HCT116 (cell line): ENCODE measurements around the gene SLC16A13.

Experiments
- CEBPB ChIP-seq: IDR thresholded peaks from 2 replicates; pipeline ENCODE4 v1.6.1; 2012; ENCODE audit warnings: low read depth
- CTCF ChIP-seq, 3 experiments: fragments of 200-600 bp in 1 of 3; sonication (generic) in 1 of 3; IDR thresholded peaks in 2 of 3; conservative IDR thresholded peaks in 1 of 3; 2 replicates each; pipeline ENCODE4 v1.5.1; 2012 to 2017; ENCODE audit warnings: low read depth in 2 of 3, low read length in 2 of 3, antibody characterized with exemption in 1 of 3, borderline replicate concordance in 1 of 3, control low read depth in 1 of 3, mild to moderate bottlenecking in 1 of 3, mixed read lengths in 1 of 3, mixed run types in 1 of 3, moderate library complexity in 1 of 3; ENCODE audit not compliant: insufficient read depth in 1 of 3
- EGR1 ChIP-seq: IDR thresholded peaks from 2 replicates; pipeline ENCODE4 v1.6.1; 2012; ENCODE audit warnings: low read depth
- ELF1 ChIP-seq: IDR thresholded peaks from 2 replicates; pipeline ENCODE4 v1.6.1; 2012; ENCODE audit warnings: low read depth, borderline replicate concordance
- EZH2 ChIP-seq: fragments of 200-600 bp; sonication (generic); IDR thresholded peaks from 2 replicates; pipeline ENCODE4 v1.6.1; 2017; ENCODE audit warnings: antibody characterized with exemption, mixed run types
- POLR2A ChIP-seq: IDR thresholded peaks from 2 replicates; pipeline ENCODE4 v1.7.0; 2011; ENCODE audit warnings: borderline replicate concordance; ENCODE audit not compliant: insufficient read depth, insufficient read length; ENCODE audit errors: extremely low read depth
- POLR2AphosphoS5 ChIP-seq: IDR thresholded peaks from 2 replicates; pipeline ENCODE4 v1.6.1; 2011; ENCODE audit warnings: mild to moderate bottlenecking, low read depth, low read length, moderate library complexity
- RAD21 ChIP-seq: IDR thresholded peaks from 2 replicates; pipeline ENCODE4 v1.6.1; 2012; ENCODE audit warnings: low read depth, mild to moderate bottlenecking
- SP1 ChIP-seq: IDR thresholded peaks from 2 replicates; pipeline ENCODE4 v1.6.1; 2012; ENCODE audit warnings: low read depth
- ZFX ChIP-seq: fragments of 450-650 bp; IDR thresholded peaks from 2 replicates; pipeline ENCODE4 v1.6.1; 2017
- TF ChIP-seq, protein P1 (sequence below): IDR thresholded peaks from 2 replicates; pipeline ENCODE4 v1.6.1; 2012
- TF ChIP-seq, protein P2 (sequence below): IDR thresholded peaks from 2 replicates; pipeline ENCODE4 v1.6.1; 2011; ENCODE audit warnings: mild to moderate bottlenecking, low read length, moderate library complexity; ENCODE audit not compliant: insufficient replicate concordance; ENCODE audit errors: extremely low read depth
- TF ChIP-seq, protein P3 (sequence below): IDR thresholded peaks from 2 replicates; pipeline ENCODE4 v1.6.1; 2012

DNA sequence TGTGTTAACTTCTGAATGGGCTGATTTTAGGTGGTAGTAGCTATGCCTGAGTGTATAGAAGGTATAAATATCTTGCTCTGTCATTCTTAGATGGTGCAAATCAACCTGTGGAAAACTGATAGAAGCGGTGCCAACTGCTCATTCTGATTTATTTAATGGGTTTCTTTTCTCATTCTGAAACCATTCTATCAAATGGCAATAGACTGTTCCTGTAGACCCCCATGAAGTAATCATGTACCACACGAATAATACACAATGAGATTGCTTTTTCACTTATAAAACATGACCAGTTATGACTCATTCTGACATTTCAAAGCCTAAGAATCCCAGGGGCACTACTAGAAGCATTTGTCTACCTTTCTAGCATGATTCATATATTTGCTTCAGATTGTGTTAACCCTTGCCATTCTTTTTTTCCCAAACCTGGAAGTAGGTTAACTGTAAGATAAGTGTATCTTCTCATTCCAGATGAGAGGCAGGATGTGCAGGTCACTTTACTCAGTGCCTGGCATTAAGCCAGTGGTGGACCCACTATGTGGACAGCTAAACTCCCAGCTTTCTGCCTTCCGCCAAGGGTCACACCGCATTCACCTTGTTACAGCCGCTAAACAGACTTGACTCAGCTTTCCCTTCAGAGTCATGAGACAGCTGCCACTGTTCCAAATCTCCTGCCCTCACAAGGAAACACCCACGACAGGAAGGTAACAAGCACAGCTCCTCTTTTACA, 24.5 kb downstream of the SLC16A13 start:
- TF ChIP-seq POLR2A: no peak
- no peak for TF ChIP-seq CTCF (IDR thresholded peaks at IDR 0.05 in 2 of 3, conservative IDR thresholded peaks at IDR 0.05 in 1 of 3; ENCODE audit: borderline replicate concordance in 1 of 3, insufficient read depth in 1 of 3, low read depth in 2 of 3, low read length in 2 of 3)
- TF ChIP-seq, protein P1, sequence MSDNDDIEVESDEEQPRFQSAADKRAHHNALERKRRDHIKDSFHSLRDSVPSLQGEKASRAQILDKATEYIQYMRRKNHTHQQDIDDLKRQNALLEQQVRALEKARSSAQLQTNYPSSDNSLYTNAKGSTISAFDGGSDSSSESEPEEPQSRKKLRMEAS: peak; percentile 69
- TF ChIP-seq, protein P2, sequence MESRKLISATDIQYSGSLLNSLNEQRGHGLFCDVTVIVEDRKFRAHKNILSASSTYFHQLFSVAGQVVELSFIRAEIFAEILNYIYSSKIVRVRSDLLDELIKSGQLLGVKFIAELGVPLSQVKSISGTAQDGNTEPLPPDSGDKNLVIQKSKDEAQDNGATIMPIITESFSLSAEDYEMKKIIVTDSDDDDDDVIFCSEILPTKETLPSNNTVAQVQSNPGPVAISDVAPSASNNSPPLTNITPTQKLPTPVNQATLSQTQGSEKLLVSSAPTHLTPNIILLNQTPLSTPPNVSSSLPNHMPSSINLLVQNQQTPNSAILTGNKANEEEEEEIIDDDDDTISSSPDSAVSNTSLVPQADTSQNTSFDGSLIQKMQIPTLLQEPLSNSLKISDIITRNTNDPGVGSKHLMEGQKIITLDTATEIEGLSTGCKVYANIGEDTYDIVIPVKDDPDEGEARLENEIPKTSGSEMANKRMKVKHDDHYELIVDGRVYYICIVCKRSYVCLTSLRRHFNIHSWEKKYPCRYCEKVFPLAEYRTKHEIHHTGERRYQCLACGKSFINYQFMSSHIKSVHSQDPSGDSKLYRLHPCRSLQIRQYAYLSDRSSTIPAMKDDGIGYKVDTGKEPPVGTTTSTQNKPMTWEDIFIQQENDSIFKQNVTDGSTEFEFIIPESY: no peak
- TF ChIP-seq SP1: peak; percentile 93
- TF ChIP-seq, protein P3, sequence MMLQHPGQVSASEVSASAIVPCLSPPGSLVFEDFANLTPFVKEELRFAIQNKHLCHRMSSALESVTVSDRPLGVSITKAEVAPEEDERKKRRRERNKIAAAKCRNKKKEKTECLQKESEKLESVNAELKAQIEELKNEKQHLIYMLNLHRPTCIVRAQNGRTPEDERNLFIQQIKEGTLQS: no peak; the same call in 1 of the 2 replicates
- TF ChIP-seq POLR2AphosphoS5: peak; percentile 57; the same call in 1 of the 2 replicates
- no peak for TF ChIP-seq ZFX
- no peak for TF ChIP-seq EZH2
- TF ChIP-seq EGR1: peak; percentile 63; the same call in 1 of the 2 replicates
- TF ChIP-seq CEBPB: peak; percentile 88
- TF ChIP-seq RAD21: no peak; the same call in 1 of the 2 replicates
- no peak for TF ChIP-seq ELF1
